Stimulated activated CD8-positive, alpha-beta memory T cell treated with anti-CD3 and anti-CD28 coated beads, Interleukin-4, amount 100 ng/mL, for 1 hour (primary cell): Measurements from ENCODE around the gene FNBP1.
"Not testable (repeated sequence)": the region's sequence is repeated elsewhere in the genome, so short reads cannot be mapped to it uniquely, and the experiment has no call there.

ENCODE experiments used
- DNase-seq, 2 donors: peaks; one replicate each; pipeline ENCODE4 v3.0.0-alpha.2; 2020; ENCODE audit warnings: low read depth in 2 of 2, low spot score in 1 of 2

Gene FNBP1

DNA sequence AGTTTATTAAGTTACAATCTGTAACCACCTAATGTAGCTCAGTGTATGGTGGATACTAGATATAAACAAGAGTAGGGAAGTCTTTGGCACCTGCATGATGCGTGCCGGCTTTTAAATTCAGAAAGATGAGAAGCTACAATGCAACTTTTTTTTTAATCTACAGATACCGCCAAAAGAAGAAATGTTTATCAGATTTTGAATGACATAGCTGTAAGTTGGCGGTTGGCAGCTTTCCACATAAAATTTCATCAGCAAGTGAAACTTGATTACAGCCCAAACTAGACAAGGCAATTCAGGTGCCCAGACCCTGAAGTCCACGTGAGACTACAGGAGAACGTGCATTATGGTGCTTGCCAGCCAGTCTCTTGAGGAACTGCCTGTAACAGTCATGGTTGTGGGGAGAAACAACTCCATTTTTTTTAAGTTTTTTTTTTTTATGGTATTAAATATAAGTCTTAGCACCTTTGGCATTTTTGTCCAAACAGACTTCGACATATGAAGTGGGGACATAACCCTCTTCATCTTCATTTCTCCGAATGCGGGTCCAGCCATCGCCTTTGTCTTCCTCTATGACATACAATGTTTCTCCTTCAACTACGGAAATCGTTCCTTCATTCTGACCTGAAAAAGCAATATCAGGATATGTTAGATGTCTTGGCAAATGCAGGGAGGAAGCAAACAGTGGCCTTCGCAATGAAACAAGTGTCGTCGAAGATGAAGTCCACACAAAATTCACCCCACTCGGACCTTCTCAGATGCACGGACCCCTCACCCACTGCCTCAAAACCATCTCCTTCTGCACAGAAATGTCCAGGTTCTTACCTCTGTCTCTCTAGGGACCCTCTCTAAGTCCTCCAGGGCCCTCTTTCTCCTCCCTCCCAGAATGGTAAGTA is 147.4 kb downstream of the FNBP1 start:
- no peak for DNase-seq

DNA sequence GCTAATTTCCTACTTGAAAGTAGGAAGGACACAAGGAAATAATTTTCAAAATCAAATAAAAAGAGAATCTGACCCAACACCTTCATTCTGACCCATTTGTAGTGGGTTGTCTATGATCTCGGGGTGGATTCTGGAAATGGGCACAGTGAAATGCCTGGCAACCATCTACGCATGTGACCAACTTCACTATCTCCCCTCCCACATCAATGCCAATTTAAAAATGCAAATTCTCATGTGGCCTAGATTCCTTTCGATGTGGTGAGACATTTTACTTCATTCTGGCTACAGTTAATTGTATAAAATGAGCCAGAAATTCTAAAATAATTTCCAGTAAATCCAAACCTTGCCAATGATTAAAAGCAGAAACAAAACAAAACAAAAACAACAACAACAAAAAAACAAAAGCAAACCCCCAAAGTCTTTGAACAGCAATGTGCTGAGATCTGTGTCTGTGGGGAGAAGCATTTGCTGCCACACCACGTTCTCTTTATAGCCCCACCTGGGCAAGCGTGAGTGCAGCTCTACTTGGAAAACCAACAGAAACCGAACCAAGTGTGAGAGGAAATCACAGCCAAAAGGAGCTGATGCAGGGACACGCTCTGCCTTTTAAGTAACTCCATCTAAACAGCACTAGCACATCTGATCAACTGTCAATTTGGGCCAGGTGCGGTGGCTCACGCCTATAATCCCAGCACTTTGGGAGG is 148.7 kb downstream of the FNBP1 start:
- no peak for DNase-seq

GRCh38 chr9:129891569-129891968 is 151.4 kb downstream of the FNBP1 start:
- DNase-seq = no peak

DNA sequence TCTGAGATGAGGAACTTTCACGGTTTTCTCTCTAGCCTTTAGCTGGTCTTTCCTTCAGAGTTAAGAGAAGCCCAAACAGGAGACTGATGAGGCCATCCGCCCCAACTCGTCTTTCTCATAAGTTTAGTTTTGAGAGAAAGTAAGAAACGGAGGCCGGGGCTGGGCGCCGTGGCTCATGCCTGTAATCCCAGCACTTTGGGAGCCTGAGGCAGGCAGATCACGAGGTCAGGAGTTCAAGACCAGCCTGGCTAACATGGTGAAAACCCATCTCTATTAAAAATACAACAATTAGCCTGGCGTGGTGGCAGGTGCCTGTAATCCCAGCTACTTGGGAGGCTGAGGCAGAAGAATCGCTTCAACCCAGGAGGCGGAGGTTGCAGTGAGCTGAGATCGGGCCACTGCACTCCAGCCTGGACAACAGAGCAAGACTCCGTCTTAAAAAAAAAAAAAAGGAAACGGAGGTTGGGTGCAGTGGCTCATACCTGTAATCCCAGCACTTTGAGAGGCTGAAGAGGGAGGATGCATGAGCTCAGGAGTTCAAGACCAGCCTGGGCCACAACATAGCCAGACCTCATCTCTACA is 152.2 kb downstream of the FNBP1 start:
- not testable (repeated sequence) for DNase-seq

GRCh38 chr9:129889941-129890717 is 152.9 kb downstream of the FNBP1 start:
- no peak for DNase-seq

- no peak for DNase-seq
These were observed 153.7 kb downstream of the FNBP1 start for GRCh38 chr9:129889122-129889940.

DNA sequence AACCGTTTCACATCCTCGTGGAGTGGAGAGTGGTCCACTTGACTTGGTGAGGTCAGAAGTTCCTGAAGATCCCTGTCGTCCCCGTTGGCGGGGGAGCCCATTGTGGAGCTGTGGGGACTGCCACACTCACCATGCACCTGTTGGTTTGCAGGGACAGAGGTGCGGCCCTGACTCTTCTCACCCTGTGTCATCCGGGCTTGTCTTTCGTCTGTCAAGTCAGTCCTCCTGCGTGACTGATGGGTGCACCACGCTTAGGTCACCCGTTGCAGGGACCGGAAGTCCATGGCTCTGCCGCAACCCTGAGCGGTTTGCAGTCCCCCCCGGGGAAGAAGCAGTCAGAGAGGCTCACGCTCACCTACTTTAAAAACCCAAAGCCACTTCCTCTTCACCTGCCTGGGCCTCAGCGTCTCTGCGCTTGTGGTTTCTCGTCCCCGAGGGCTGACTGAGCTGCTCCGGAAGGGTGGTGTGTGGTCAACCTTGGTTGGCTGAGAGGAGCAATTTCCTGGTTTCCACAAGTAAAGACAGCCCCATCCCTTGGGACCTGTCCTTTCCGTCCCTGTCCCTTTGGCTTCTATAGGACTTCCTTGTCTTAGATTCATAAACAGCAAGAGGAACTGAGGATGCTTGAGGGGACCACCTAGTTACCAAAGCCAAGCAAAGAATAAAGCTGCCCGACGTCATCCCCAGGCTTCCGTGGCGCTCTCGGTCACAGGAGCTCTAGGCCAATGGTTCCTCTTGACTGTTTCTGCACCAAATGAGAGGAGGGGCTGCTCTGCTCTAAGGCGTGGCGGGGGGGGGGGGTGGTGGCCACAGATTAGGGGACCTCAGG is 154.5 kb downstream of the FNBP1 start:
- peak; percentile 80 to 81 for DNase-seq

GRCh38 chr9:129887334-129888292 is 155.4 kb downstream of the FNBP1 start:
- DNase-seq = no peak

DNA sequence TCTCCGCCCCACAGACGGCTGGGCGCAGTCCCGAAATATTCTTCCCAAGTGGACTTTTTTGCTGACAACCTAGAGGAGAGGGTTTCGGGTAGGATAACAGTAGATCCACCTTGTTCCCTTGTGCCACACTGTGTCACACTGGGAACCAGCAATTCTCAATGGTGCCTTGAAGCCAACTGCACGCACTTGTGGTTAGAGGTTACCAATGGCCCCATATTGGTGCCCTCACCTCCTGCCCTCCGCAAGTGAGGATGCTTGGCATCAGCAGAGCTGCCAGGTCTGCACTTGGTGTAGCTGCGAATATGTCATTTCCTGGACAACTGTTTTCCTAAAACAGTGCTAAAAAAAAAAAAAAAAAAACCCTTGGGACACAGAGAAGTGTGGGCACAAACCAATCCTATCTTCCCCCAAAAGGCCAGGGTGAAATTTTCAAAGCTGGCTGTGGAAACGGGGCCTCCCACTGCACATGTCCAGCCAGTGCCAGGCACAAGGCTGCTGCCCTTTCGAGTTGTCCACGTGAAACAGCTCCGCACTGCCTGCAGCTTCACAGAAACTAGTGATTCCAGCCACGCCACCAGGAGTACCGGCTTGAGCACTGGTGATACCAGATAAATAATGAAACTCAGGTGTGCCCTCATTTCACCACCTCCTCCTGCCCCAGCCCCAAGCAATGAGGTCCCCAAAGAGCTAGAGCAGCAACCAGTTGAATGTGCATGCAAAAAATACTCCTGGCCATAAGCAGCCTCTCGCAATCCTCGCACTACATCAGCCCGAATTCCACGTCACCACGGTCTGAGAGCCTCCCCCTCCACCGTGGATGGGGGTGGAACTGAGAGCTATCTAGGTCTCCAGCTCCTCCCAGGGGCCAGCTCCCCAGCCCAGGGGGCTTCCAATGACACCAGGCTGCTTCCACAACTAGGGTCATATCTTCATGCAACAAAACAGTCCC is 156.5 kb downstream of the FNBP1 start:
- DNase-seq = no peak

DNA sequence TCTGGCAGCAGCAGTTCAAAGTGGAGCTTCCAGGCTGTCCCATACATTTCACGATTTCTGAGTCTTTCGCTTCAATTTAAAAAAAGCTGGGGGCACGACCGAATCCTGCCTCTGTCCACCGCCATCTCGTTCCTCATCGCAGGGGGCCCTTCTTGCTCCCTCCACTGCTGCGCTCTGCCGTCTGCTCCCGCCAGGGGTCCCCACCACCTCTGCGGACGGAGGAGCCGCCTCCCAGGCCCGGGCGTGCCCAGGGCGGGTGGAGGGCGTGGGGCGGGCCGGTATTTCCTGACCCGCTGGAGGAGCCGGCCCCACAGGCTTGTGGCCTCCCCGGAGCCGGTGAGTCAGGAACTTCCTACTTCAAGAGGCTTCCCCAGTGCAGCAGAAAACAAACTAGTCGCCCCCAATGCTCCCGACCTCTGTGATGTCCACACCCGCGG is 157.3 kb downstream of the FNBP1 start:
- DNase-seq = peak; percentile 70 to 88

GRCh38 chr9:129885018-129885669 is 157.8 kb downstream of the FNBP1 start:
- no peak for DNase-seq

DNA sequence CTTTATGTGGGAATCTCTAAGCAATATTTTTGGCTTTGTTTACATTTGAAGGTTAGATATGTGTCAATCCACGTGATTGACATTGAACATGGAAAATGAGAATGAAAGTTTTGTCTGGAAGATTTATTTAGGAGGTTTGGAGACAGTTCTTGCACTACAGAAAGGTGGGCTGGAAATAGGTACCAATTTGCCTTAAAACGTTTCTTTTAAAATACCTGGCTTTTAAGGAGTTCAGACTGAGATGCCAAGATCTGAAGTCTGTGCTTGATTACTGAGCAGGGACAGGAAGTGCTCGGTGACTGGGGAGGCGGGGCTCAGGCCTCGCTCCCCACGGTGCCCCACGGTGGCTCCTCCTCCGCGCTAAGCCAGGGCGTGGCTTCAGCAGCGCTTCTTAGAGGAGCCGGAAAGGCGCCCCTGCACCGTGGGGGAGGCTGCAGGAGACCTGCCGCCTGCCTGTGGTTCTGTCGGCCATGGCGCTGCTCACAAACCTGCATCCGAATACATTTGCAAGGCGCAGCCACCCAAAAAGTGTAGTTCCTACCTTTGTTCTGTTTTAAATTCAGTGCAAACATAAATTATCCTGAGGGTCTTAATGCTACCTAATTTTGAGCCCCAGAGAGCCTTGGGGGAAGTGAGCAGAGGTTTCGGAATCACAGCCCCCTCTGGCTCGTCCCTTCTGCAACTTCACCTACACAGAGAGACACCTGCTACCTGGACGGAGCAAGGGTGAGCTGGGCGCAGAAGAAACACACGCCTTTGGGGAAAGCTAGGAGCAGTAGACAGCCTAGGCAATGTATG is 158.6 kb downstream of the FNBP1 start:
- DNase-seq = peak; percentile 81 to 90

- DNase-seq = no peak
These were observed 161.3 kb downstream of the FNBP1 start for GRCh38 chr9:129881547-129882324.

DNA sequence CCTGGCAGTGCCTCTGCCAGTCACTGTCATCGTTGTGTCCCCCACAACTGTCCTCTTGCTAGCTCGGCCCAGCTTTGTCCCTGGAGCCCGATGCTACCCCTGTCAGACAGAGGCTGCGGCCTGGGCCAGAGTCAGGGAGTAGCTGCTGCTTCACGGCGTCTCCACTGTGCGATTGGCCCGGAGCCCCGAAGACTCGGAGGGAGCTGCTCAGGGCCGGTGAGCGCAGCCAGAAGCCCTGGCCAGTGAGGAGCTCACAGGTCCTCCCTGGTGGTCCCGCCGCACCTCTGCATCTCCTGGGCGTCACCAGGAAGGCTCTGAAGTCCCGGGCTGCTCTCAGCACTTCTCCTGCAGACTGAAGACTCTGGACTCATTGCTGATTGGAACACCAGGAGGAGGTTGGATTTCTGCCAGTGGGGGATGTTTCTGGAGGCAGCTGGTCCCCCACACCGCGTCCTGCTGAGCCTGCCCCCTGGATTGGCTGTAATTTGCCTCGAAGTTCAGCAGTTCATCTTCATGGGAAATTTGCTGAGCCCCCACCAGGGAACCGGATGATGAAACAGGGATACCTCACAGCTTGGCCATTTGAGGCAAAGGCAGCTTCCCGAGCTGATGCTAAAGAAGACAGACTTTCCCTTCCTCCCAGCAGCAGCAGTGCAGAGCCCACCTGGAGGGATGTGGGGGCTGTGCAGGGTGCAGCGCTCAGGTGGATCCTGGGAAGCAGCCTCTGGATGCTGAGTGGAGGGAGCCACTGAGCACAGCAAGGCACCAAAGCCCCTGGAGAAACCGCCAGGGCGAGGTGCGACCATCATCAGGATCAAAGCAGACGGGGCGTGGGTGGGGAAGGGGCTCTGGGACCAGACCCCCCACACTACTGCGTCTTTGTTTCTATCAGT is 162.1 kb downstream of the FNBP1 start:
- DNase-seq = no peak
